Lower lobe of right lung (tissue), 2 donors: ENCODE data around the gene ASIC4. TPM values are rescaled to one million over a fixed set of nuclear protein-coding genes. Genes with fewer than 3 reads are reported as not detected.

Experiments used
- ATAC-seq, 2 donors: fragments of 200-7000 bp; cut with Tn5 transposase; one replicate each; pipeline ENCODE4 v1.9.1; 2020 to 2022; ENCODE audit warnings: mild to moderate bottlenecking in 2 of 2, moderate library complexity in 2 of 2
- DNase-seq: peaks from one replicate; pipeline ENCODE4 v3.0.0-alpha.2; 2020
- H3K27ac ChIP-seq: fragments of 200-600 bp; one replicate; pipeline ENCODE4 v1.8.0; 2022
- H3K27me3 ChIP-seq: fragments of 200-600 bp; one replicate; pipeline ENCODE4 v1.8.0; 2022; ENCODE audit warnings: low read depth
- H3K36me3 ChIP-seq: fragments of 200-600 bp; one replicate; pipeline ENCODE4 v1.8.0; 2022; ENCODE audit warnings: mild to moderate bottlenecking
- H3K4me1 ChIP-seq: fragments of 200-600 bp; one replicate; pipeline ENCODE4 v1.8.0; 2022
- H3K4me3 ChIP-seq: fragments of 200-600 bp; one replicate; pipeline ENCODE4 v1.8.0; 2022; ENCODE audit warnings: mild to moderate bottlenecking
- H3K9me3 ChIP-seq: fragments of 200-600 bp; one replicate; pipeline ENCODE4 v1.8.0; 2022
- CTCF ChIP-seq: fragments of 200-600 bp; IDR thresholded peaks from one replicate; pipeline ENCODE4 v1.8.0; 2022; ENCODE audit warnings: antibody characterized with exemption, mild to moderate bottlenecking
- intact Hi-C: fragments of 100-400 bp; cut with DNase I; formaldehyde crosslinking; loops from one replicate; pipeline ENCODE4 v1.11.0; 2022
- total RNA-seq: library from RNA; stranded (reverse); fragmentation: NEBNext Ultra II Directional; extraction: Animal tissue kit (Norgen Biotek cat#: 25700); gene quantifications from one replicate; pipeline ENCODE4 v1.2.1, GENCODE V29; 2021
- donor health status: DM: no; HTN: yes; CAD: no; lungs with severe emphysema.

The ASIC4 gene
- total RNA-seq, 1 donor from 2014 or later, result 0.53 TPM

GRCh38 chr2:219547621-219548020 is 33.3 kb downstream of the ASIC4 start:
- Histone ChIP-seq H3K4me3 (no peak overlapping the region), H3K4me1 (peaks cover 25% of the 10 kb centered on the region), H3K9me3 (no peaks in the 10 kb centered on the region), H3K36me3 (no peaks in the 10 kb centered on the region), H3K27me3 (peaks cover 21% of the 10 kb centered on the region), H3K27ac (no peak overlapping the region)
- intact Hi-C loops, result loop anchor here (5.0 kb wide), 1 partner anchor 95 kb away; no protein-coding TSS in a partner anchor
- no peak for DNase-seq
- TF ChIP-seq CTCF, result no peak
- no peak for ATAC-seq

GRCh38 chr2:219548990-219549389 is 34.7 kb downstream of the ASIC4 start:
- DNase-seq (no peak), ATAC-seq (no peak)
- H3K4me1 ChIP-seq, result peaks cover 22% of the 10 kb centered on the region
- intact Hi-C loops, result loop anchor here (5.0 kb wide), 1 partner anchor 93 kb away; no protein-coding TSS in a partner anchor
- H3K27me3 ChIP-seq, result peaks cover 30% of the 10 kb centered on the region
- H3K9me3 ChIP-seq, result no peaks in the 10 kb centered on the region
- TF ChIP-seq CTCF, result no peak
- H3K4me3 ChIP-seq, result no peak overlapping the region
- H3K27ac ChIP-seq, result no peak overlapping the region
- H3K36me3 ChIP-seq, result no peaks in the 10 kb centered on the region

- Histone ChIP-seq H3K4me1 (peaks cover 16% of the 10 kb centered on the region), H3K27ac (no peak overlapping the region), H3K9me3 (no peaks in the 10 kb centered on the region), H3K36me3 (no peaks in the 10 kb centered on the region), H3K4me3 (no peak overlapping the region), H3K27me3 (peaks cover 30% of the 10 kb centered on the region)
- no peak for TF ChIP-seq CTCF
- intact Hi-C loops, result loop anchor here (5.0 kb wide), 1 partner anchor 93 kb away; no protein-coding TSS in a partner anchor
- ATAC-seq (no peak), DNase-seq (no peak)
These were observed 35.3 kb downstream of the ASIC4 start for GRCh38 chr2:219549619-219550018.

- no peaks in the 10 kb centered on the region for H3K9me3 ChIP-seq
- intact Hi-C loops, result no loop called here
- no peak for TF ChIP-seq CTCF
- peak overlapping the region; percentile 71 for H3K4me3 ChIP-seq
- H3K27ac ChIP-seq, result no peak overlapping the region
- DNase-seq (no peak), ATAC-seq (peak; percentile 26 to 51)
- peaks cover 30% of the 10 kb centered on the region for H3K27me3 ChIP-seq
- H3K4me1 ChIP-seq, result peaks cover 14% of the 10 kb centered on the region
- no peaks in the 10 kb centered on the region for H3K36me3 ChIP-seq
These were observed 37.4 kb downstream of the ASIC4 start for GRCh38 chr2:219551441-219552381.

GRCh38 chr2:219552382-219553167 is 38.3 kb downstream of the ASIC4 start:
- no peak for TF ChIP-seq CTCF
- intact Hi-C loops, result no loop called here
- Histone ChIP-seq H3K4me1 (peaks cover 14% of the 10 kb centered on the region), H3K4me3 (peak overlapping the region; percentile 71), H3K27me3 (peaks cover 30% of the 10 kb centered on the region), H3K27ac (no peak overlapping the region), H3K36me3 (no peaks in the 10 kb centered on the region), H3K9me3 (no peaks in the 10 kb centered on the region)
- ATAC-seq (peak; percentile 93 to 96), DNase-seq (peak; percentile 88)
